Activated T-cell treated with anti-CD3 and anti-CD28 coated beads for 24 hours (primary cell): ENCODE results near the gene EWSR1.
A peak's percentile ranks its signal among the peaks of the same experiment; 100 is the strongest.
"Not testable (repeated sequence)": the region's sequence is repeated elsewhere in the genome, so short reads cannot be mapped to it uniquely, and the experiment has no call there.

Experiments used
- DNase-seq: peaks from one replicate; pipeline ENCODE4 v3.0.0-alpha.2; 2020; ENCODE audit warnings: low read depth

Gene EWSR1

GRCh38 chr22:29267858-29268510, at the start of gene EWSR1, which contains the start of gene RHBDD3:
EWSR1 (plus strand) TSS chr22:29268268; CDS start chr22:29268337, 69 bp downstream.
RHBDD3 (minus strand) TSS chr22:29267981; CDS start chr22:29265626, 2,355 bp downstream.
- peak; percentile 94 for DNase-seq

GRCh38 chr22:29218758-29219408, 49.2 kb upstream of the EWSR1 start:
- no peak for DNase-seq

GRCh38 chr22:29219409-29219782, 48.7 kb upstream of the EWSR1 start:
- DNase-seq = not testable (repeated sequence)

GRCh38 chr22:29219881-29220670, 48.0 kb upstream of the EWSR1 start:
- no peak for DNase-seq

GRCh38 chr22:29224121-29224858, 43.8 kb upstream of the EWSR1 start:
- no peak for DNase-seq

- no peak for DNase-seq
Observed at GRCh38 chr22:29224859-29225410, 43.1 kb upstream of the EWSR1 start.

GRCh38 chr22:29225422-29226090, 42.5 kb upstream of the EWSR1 start:
- no peak for DNase-seq

- DNase-seq = no peak
Observed at GRCh38 chr22:29226351-29226981, 41.6 kb upstream of the EWSR1 start.

- DNase-seq = no peak
Observed at GRCh38 chr22:29230972-29231875, 36.8 kb upstream of the EWSR1 start.

GRCh38 chr22:29231971-29232959, 35.8 kb upstream of the EWSR1 start:
- no peak for DNase-seq

- no peak for DNase-seq
Observed at GRCh38 chr22:29233277-29233877, 34.7 kb upstream of the EWSR1 start.

- not testable (repeated sequence) for DNase-seq
Observed at GRCh38 chr22:29240481-29240880, 27.6 kb upstream of the EWSR1 start.

- no peak for DNase-seq
Observed at GRCh38 chr22:29243874-29244446, 24.1 kb upstream of the EWSR1 start.

- DNase-seq = no peak
Observed at GRCh38 chr22:29244785-29245625, 23.1 kb upstream of the EWSR1 start.

- DNase-seq = peak; percentile 54
Observed at GRCh38 chr22:29245626-29246385, 22.3 kb upstream of the EWSR1 start.

GRCh38 chr22:29247891-29248290, 20.2 kb upstream of the EWSR1 start:
- DNase-seq = not testable (repeated sequence)
